IMR-90 (cell line): Measurements from ENCODE around the gene DHRS13. TPM values are rescaled to one million over a fixed set of nuclear protein-coding genes. Genes with fewer than 3 reads are reported as not detected.

Experiments
- ATAC-seq: fragments of 200-7000 bp; cut with Tn5 transposase; 2 replicates; pipeline ENCODE4 v1.9.1; 2020; ENCODE audit warnings: low read depth, mild to moderate bottlenecking, moderate library complexity
- BruUV-seq: library from RNA; stranded (reverse); fragments of 400-500 nt; replicated peaks from 2 replicates; lab custom pipeline; 2021; lab: Mats Ljungman, UMichigan
- CTCF ChIA-PET: fragments of 300-600 bp; formaldehyde crosslinking; extraction: SDS; loops from one replicate; lab custom pipeline; 2021; ENCODE audit warnings: antibody characterized with exemption; lab: Yijun Ruan, JAX
- POLR2A ChIA-PET: fragments of 300-600 bp; sonication (Branson Sonifier 250); formaldehyde crosslinking; loops from one replicate; lab custom pipeline; 2022; ENCODE audit warnings: antibody characterized with exemption; ENCODE audit not compliant: unreplicated experiment; lab: Charles Lee
- DNase-seq: peaks from one replicate; pipeline ENCODE4 v3.0.0; 2013
- H2AFZ ChIP-seq: replicated peaks from 2 replicates; pipeline ENCODE3; 2013; ENCODE audit warnings: low read length, mild to moderate bottlenecking; ENCODE audit not compliant: poor library complexity
- H2AK5ac ChIP-seq: 2 replicates; pipeline ENCODE4 v1.6.1; 2013; ENCODE audit warnings: low read depth, low read length, inconsistent platforms
- H2AK9ac ChIP-seq: replicated peaks from 2 replicates; pipeline ENCODE3; 2013; ENCODE audit warnings: mild to moderate bottlenecking, low read depth, low read length, moderate library complexity; ENCODE audit not compliant: poor library complexity
- H2BK120ac ChIP-seq: 2 replicates; pipeline ENCODE4 v1.6.1; 2013; ENCODE audit warnings: low read depth, low read length, inconsistent platforms
- H2BK15ac ChIP-seq: 3 replicates; pipeline ENCODE4 v1.6.1; 2013; ENCODE audit warnings: low read depth, low read length, inconsistent platforms
- H2BK20ac ChIP-seq: 2 replicates; pipeline ENCODE4 v1.6.1; 2013; ENCODE audit warnings: low read depth, mild to moderate bottlenecking, inconsistent platforms, low read length, moderate library complexity
- H2BK5ac ChIP-seq: 2 replicates; pipeline ENCODE4 v1.6.1; 2013; ENCODE audit warnings: mild to moderate bottlenecking, low read depth, low read length, inconsistent platforms; ENCODE audit not compliant: poor library complexity, severe bottlenecking
- H3K14ac ChIP-seq: replicated peaks from 2 replicates; pipeline ENCODE4 v1.6.1; 2013; ENCODE audit warnings: low read depth, low read length, inconsistent platforms
- H3K18ac ChIP-seq: 2 replicates; pipeline ENCODE4 v1.6.1; 2013; ENCODE audit warnings: low read depth, low read length, control low read depth
- H3K23ac ChIP-seq: 2 replicates; pipeline ENCODE4 v1.6.1; 2013; ENCODE audit warnings: low read depth, low read length, inconsistent platforms
- H3K27ac ChIP-seq: 2 replicates; pipeline ENCODE4 v1.5.1; 2013; ENCODE audit warnings: mild to moderate bottlenecking, control low read depth, low read length; ENCODE audit not compliant: insufficient read depth
- H3K27me3 ChIP-seq: 2 replicates; pipeline ENCODE4 v1.6.1; 2013; ENCODE audit warnings: low read length; ENCODE audit not compliant: control insufficient read depth, insufficient read depth
- H3K36me3 ChIP-seq: 2 replicates; pipeline ENCODE4 v1.6.1; 2013; ENCODE audit warnings: low read length, mixed read lengths; ENCODE audit not compliant: control insufficient read depth, insufficient read depth
- H3K4ac ChIP-seq: 2 replicates; pipeline ENCODE4 v1.6.1; 2013; ENCODE audit warnings: low read depth, low read length, inconsistent platforms
- H3K4me1 ChIP-seq: 2 replicates; pipeline ENCODE4 v1.6.1; 2013; ENCODE audit warnings: low read length, mixed read lengths; ENCODE audit not compliant: control insufficient read depth, insufficient read depth
- H3K4me2 ChIP-seq: 2 replicates; pipeline ENCODE4 v1.6.1; 2013; ENCODE audit warnings: low read depth, mild to moderate bottlenecking, control low read depth, low read length, moderate library complexity
- H3K4me3 ChIP-seq: 2 replicates; pipeline ENCODE4 v1.5.1; 2013; ENCODE audit warnings: low read depth, mild to moderate bottlenecking, control low read depth, low read length, moderate library complexity; ENCODE audit not compliant: insufficient read depth
- H3K56ac ChIP-seq: 2 replicates; pipeline ENCODE4 v1.6.1; 2013; ENCODE audit warnings: low read length, inconsistent platforms; ENCODE audit not compliant: insufficient read depth; ENCODE audit errors: extremely low read depth
- H3K79me1 ChIP-seq, 2 experiments: 2 replicates each; pipeline ENCODE4 v1.6.1; 2013; ENCODE audit warnings: low read length in 2 of 2, inconsistent platforms in 1 of 2, low read depth in 1 of 2
- H3K9ac ChIP-seq: 2 replicates; pipeline ENCODE4 v1.6.1; 2013; ENCODE audit warnings: low read depth, low read length, control low read depth
- H3K9me1 ChIP-seq: 2 replicates; pipeline ENCODE4 v1.6.1; 2013; ENCODE audit warnings: low read length, inconsistent platforms; ENCODE audit not compliant: insufficient read depth
- H3K9me3 ChIP-seq: 2 replicates; pipeline ENCODE4 v1.6.1; 2013; ENCODE audit warnings: low read length; ENCODE audit not compliant: control insufficient read depth, insufficient read depth
- H4K20me1 ChIP-seq: 2 replicates; pipeline ENCODE4 v1.6.1; 2013; ENCODE audit warnings: low read length, inconsistent platforms; ENCODE audit not compliant: insufficient read depth
- H4K5ac ChIP-seq: 2 replicates; pipeline ENCODE4 v1.6.1; 2013; ENCODE audit warnings: mild to moderate bottlenecking, low read depth, low read length, control low read depth
- H4K8ac ChIP-seq, 2 experiments: 2 replicates each; pipeline ENCODE4 v1.6.1; 2013; ENCODE audit warnings: low read depth in 2 of 2, low read length in 2 of 2, control low read depth in 1 of 2, inconsistent platforms in 1 of 2
- H4K91ac ChIP-seq: 2 replicates; pipeline ENCODE4 v1.6.1; 2013; ENCODE audit warnings: low read depth, low read length, inconsistent platforms; ENCODE audit not compliant: insufficient read depth
- BHLHE40 ChIP-seq: fragments of 150-350 bp; IDR thresholded peaks from 2 replicates; pipeline ENCODE4 v1.6.1; 2016; ENCODE audit warnings: mild to moderate bottlenecking, low read depth, low read length
- ELK1 ChIP-seq: fragments of 150-350 bp; IDR thresholded peaks from 2 replicates; pipeline ENCODE4 v1.6.1; 2016; ENCODE audit warnings: low read depth, mild to moderate bottlenecking, low read length, moderate library complexity, borderline replicate concordance
- MAFK ChIP-seq: IDR thresholded peaks from 2 replicates; pipeline ENCODE4 v1.6.1; 2012; ENCODE audit warnings: low read depth, low read length, improper control_type of control experiment
- WGBS, 2 experiments: methylation state at CpG; one replicate each; pipeline versions ENCODE4 v1.1.5 to v1.1.7; 2013; ENCODE audit warnings: missing lambda C conversion rate in 2 of 2; ENCODE audit not compliant: insufficient read length in 1 of 2; ENCODE audit errors: extremely low coverage in 2 of 2; 5-methylcytosine and 5-hydroxymethylcytosine counted together
- dilution Hi-C: fragments of 300-500 bp; cut with HindIII; formaldehyde crosslinking; loops from one replicate; pipeline ENCODE4 v1.14.3; 2018; ENCODE audit warnings: low sequenced_read_pairs; ENCODE audit not compliant: unreplicated experiment
- in situ Hi-C: fragments of 300-500 bp; cut with MboI; formaldehyde crosslinking; loops from 3 replicates; pipeline ENCODE4 v1.14.3; 2019; ENCODE audit warnings: low sequenced_read_pairs, inconsistent platforms, mixed read lengths
- intact Hi-C: fragments of 100-400 bp; cut with micrococcal nuclease; formaldehyde crosslinking; loops from 2 replicates; pipeline ENCODE4 v1.10.0; 2022
- polyA plus RNA-seq, 3 experiments: library from polyadenylated mRNA; depleted of rRNA; stranded (reverse); fragments of >200 nt; gene quantifications; 2 replicates each; pipeline ENCODE4 v1.2.3, GENCODE V29; 2012; ENCODE audit warnings: low replicate concordance in 1 of 3
- total RNA-seq: library from RNA; depleted of rRNA; stranded (reverse); fragments of >200 nt; gene quantifications from 2 replicates; pipeline ENCODE4 v1.2.3, GENCODE V29; 2012

Gene DHRS13
- total and polyA plus RNA-seq, 2 of the 4 experiments (the other 2 are of a cell fraction) = 2.7 to 3.9 TPM

- Histone ChIP-seq H2BK120ac (no peak overlapping the region), H3K9me3 (no peaks in the 10 kb centered on the region), H2AFZ (no peak overlapping the region), H2BK5ac (no peak overlapping the region), H2AK5ac (no peak overlapping the region), H3K9me1 (peaks cover 4% of the 10 kb centered on the region; the same call in 1 of the 2 replicates), H3K23ac (no peak overlapping the region), H3K27ac (no peak overlapping the region), H3K4me1 (no peaks in the 10 kb centered on the region), H3K27me3 (no peaks in the 10 kb centered on the region), H3K36me3 (peaks cover 26% of the 10 kb centered on the region), H3K14ac (no peak overlapping the region), H3K79me1 (peaks cover 15 to 16% of the 10 kb centered on the region in 2 experiments), H4K5ac (no peak overlapping the region), H3K4ac (no peak overlapping the region), H2BK20ac (no peak overlapping the region), H4K20me1 (no peaks in the 10 kb centered on the region), H3K9ac (no peak overlapping the region), H3K4me3 (no peak overlapping the region), H4K91ac (no peak overlapping the region), H3K4me2 (no peak overlapping the region), H3K18ac (no peak overlapping the region), H2BK15ac (no peak overlapping the region), H2AK9ac (no peak overlapping the region), H4K8ac (no peak overlapping the region), H3K56ac (no peak overlapping the region)
- dilution Hi-C loops (no loop called here), intact Hi-C loops (loop anchor here (5.0 kb wide), 1 partner anchor 96 kb away; no protein-coding TSS in a partner anchor), in situ Hi-C loops (no loop called here)
- TF ChIP-seq ELK1 = no peak
- TF ChIP-seq BHLHE40 = no peak
- TF ChIP-seq MAFK = no peak
- no CpG with 5 or more reads among the region's 3 CpGs for WGBS, 2 experiments
- DNase-seq (no peak), ATAC-seq (no peak)
- ChIA-PET POLR2A (interaction anchor here (0.6 kb wide), 1 partner anchor 399 kb away, joined by 3 read pairs; no protein-coding TSS in a partner anchor), CTCF (interaction anchor here (0.5 kb wide), 1 partner anchor 211 kb away, joined by 6 read pairs; no protein-coding TSS in a partner anchor)
- BruUV-seq = no TSS peak
These were observed 44.7 kb downstream of the DHRS13 start for GRCh38 chr17:28857905-28858800.
